ENCODE data around the gene SNRPN.
"Not testable (repeated sequence)": the region's sequence is repeated elsewhere in the genome, so short reads cannot be mapped to it uniquely, and the experiment has no call there.

The SNRPN gene

GRCh38 chr15:24971772-24972171, 17.0 kb downstream of the SNRPN start:
- Histone ChIP-seq H3K4me1 (ENCODE audit: insufficient read depth, low read length) (no peaks in the 10 kb centered on the region), H3K4me3 (ENCODE audit: low read length) (no peak overlapping the region), H3K9me3 (ENCODE audit: insufficient read depth, low read depth, low read length) (peaks cover 6% of the 10 kb centered on the region), H3K27me3 (ENCODE audit: insufficient read depth, low read length) (no peaks in the 10 kb centered on the region), H3K27ac (ENCODE audit: low read length) (no peak overlapping the region), H3K36me3 (ENCODE audit: insufficient read depth, low read depth, low read length) (peaks cover 99% of the 10 kb centered on the region), H3K9ac (ENCODE audit: low read depth, low read length) (no peak overlapping the region)

- peaks cover 100% of the 10 kb centered on the region for H3K36me3 ChIP-seq (ENCODE audit: insufficient read depth, low read depth, low read length)
- not testable (repeated sequence) for H3K4me3 ChIP-seq (ENCODE audit: low read length); H3K9ac ChIP-seq (ENCODE audit: low read depth, low read length); H3K4me1 ChIP-seq (ENCODE audit: insufficient read depth, low read length); H3K27me3 ChIP-seq (ENCODE audit: insufficient read depth, low read length); H3K9me3 ChIP-seq (ENCODE audit: insufficient read depth, low read depth, low read length); H3K27ac ChIP-seq (ENCODE audit: low read length)
These were observed 17.9 kb downstream of the SNRPN start for GRCh38 chr15:24972707-24973106.

GRCh38 chr15:24976932-24977331, 22.1 kb downstream of the SNRPN start:
- Histone ChIP-seq H3K27me3 (ENCODE audit: insufficient read depth, low read length) (no peaks in the 10 kb centered on the region), H3K4me1 (ENCODE audit: insufficient read depth, low read length) (no peaks in the 10 kb centered on the region), H3K4me3 (ENCODE audit: low read length) (no peak overlapping the region), H3K9ac (ENCODE audit: low read depth, low read length) (no peak overlapping the region), H3K36me3 (ENCODE audit: insufficient read depth, low read depth, low read length) (peaks cover 100% of the 10 kb centered on the region), H3K27ac (ENCODE audit: low read length) (no peak overlapping the region), H3K9me3 (ENCODE audit: insufficient read depth, low read depth, low read length) (peaks cover 9% of the 10 kb centered on the region; the same call in 1 of the 2 replicates)

- H3K9me3 ChIP-seq (ENCODE audit: insufficient read depth, low read depth, low read length) = peaks cover 14% of the 10 kb centered on the region; the same call in 1 of the 2 replicates
- peaks cover 100% of the 10 kb centered on the region for H3K36me3 ChIP-seq (ENCODE audit: insufficient read depth, low read depth, low read length)
These were observed 22.9 kb downstream of the SNRPN start for GRCh38 chr15:24977686-24978085.

GRCh38 chr15:24985224-24985623, 30.4 kb downstream of the SNRPN start:
- peaks cover 14% of the 10 kb centered on the region; the same call in 1 of the 2 replicates for H3K9me3 ChIP-seq (ENCODE audit: insufficient read depth, low read depth, low read length)
- H3K9ac ChIP-seq (ENCODE audit: low read depth, low read length) = no peak overlapping the region
- H3K4me3 ChIP-seq (ENCODE audit: low read length) = no peak overlapping the region
- H3K36me3 ChIP-seq (ENCODE audit: insufficient read depth, low read depth, low read length) = peaks cover 100% of the 10 kb centered on the region
- H3K27me3 ChIP-seq (ENCODE audit: insufficient read depth, low read length) = no peaks in the 10 kb centered on the region
- H3K27ac ChIP-seq (ENCODE audit: low read length) = no peak overlapping the region
- 0 out of 2 replicates have a peak, but pooled peaks cover 2% of the 10 kb centered on the region for H3K4me1 ChIP-seq (ENCODE audit: insufficient read depth, low read length)

More at GRCh38 chr15:24977686-24978085, 22.9 kb downstream of the SNRPN start:
- Histone ChIP-seq H3K27me3 (ENCODE audit: insufficient read depth, low read length) (no peaks in the 10 kb centered on the region), H3K4me1 (ENCODE audit: insufficient read depth, low read length) (no peaks in the 10 kb centered on the region), H3K4me3 (ENCODE audit: low read length) (no peak overlapping the region), H3K27ac (ENCODE audit: low read length) (no peak overlapping the region), H3K9ac (ENCODE audit: low read depth, low read length) (no peak overlapping the region)

- Histone ChIP-seq H3K9ac (ENCODE audit: low read depth, low read length) (no peak overlapping the region), H3K4me1 (ENCODE audit: insufficient read depth, low read length) (0 out of 2 replicates have a peak, but pooled peaks cover 2% of the 10 kb centered on the region), H3K27me3 (ENCODE audit: insufficient read depth, low read length) (no peaks in the 10 kb centered on the region), H3K36me3 (ENCODE audit: insufficient read depth, low read depth, low read length) (peaks cover 99% of the 10 kb centered on the region), H3K27ac (ENCODE audit: low read length) (no peak overlapping the region), H3K4me3 (ENCODE audit: low read length) (no peak overlapping the region), H3K9me3 (ENCODE audit: insufficient read depth, low read depth, low read length) (peaks cover 13% of the 10 kb centered on the region; the same call in 1 of the 2 replicates)
These were observed 31.9 kb downstream of the SNRPN start for GRCh38 chr15:24986653-24987052.

GRCh38 chr15:25019434-25019833, 64.6 kb downstream of the SNRPN start:
- no peak overlapping the region for H3K4me3 ChIP-seq (ENCODE audit: low read length)
- H3K9ac ChIP-seq (ENCODE audit: low read depth, low read length) = no peak overlapping the region
- H3K9me3 ChIP-seq (ENCODE audit: insufficient read depth, low read depth, low read length) = peaks cover 20% of the 10 kb centered on the region; the same call in 1 of the 2 replicates
- H3K4me1 ChIP-seq (ENCODE audit: insufficient read depth, low read length) = no peaks in the 10 kb centered on the region
- H3K27ac ChIP-seq (ENCODE audit: low read length) = no peak overlapping the region
- peaks cover 65% of the 10 kb centered on the region for H3K36me3 ChIP-seq (ENCODE audit: insufficient read depth, low read depth, low read length)
- no peaks in the 10 kb centered on the region for H3K27me3 ChIP-seq (ENCODE audit: insufficient read depth, low read length)

GRCh38 chr15:25022233-25022632, 67.4 kb downstream of the SNRPN start:
- H3K36me3 ChIP-seq (ENCODE audit: insufficient read depth, low read depth, low read length) = peaks cover 83% of the 10 kb centered on the region
- H3K27ac ChIP-seq (ENCODE audit: low read length) = no peak overlapping the region
- peaks cover 14% of the 10 kb centered on the region; the same call in 1 of the 2 replicates for H3K9me3 ChIP-seq (ENCODE audit: insufficient read depth, low read depth, low read length)
- no peaks in the 10 kb centered on the region for H3K4me1 ChIP-seq (ENCODE audit: insufficient read depth, low read length)
- no peak overlapping the region for H3K9ac ChIP-seq (ENCODE audit: low read depth, low read length)
- H3K27me3 ChIP-seq (ENCODE audit: insufficient read depth, low read length) = no peaks in the 10 kb centered on the region
- H3K4me3 ChIP-seq (ENCODE audit: low read length) = no peak overlapping the region
